Bronchus fibroblast of lung (primary cell): ENCODE measurements around the gene SPRR1B. TPM values are rescaled to one million over a fixed set of nuclear protein-coding genes. Genes with fewer than 3 reads are reported as not detected.

Experiments used
- total RNA-seq: library from RNA; depleted of rRNA; stranded (reverse); fragments of >200 nt; gene quantifications from 2 replicates; pipeline ENCODE4 v1.2.3, GENCODE V29; 2015

Gene SPRR1B, protein sequence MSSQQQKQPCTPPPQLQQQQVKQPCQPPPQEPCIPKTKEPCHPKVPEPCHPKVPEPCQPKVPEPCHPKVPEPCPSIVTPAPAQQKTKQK
- not detected in 2 replicates for total RNA-seq

DNA sequence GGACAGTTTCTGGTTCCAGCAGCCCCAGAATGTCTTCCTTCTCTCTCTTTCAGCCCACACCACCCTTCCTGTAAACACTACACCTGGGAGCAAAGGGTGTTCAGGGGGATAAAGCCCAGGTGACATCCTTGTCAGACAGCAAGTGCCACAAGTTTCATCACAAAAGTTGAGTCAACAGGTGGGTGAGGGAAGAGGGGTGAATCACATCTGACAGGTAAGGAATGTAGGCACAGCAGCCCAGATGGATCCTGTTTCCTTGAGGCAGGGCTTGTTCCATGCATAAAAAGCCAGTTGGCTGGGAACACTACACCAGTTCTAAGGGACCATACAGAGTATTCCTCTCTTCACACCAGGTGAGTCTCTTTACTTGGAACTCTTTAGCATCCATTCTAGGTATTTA is at the start of gene SPRR1B:
Gene SPRR1B, plus strand, starts transcription at position 309 of the 400 bp plus-strand sequence. CDS start 1,143 bp downstream, outside the sequence.

DNA sequence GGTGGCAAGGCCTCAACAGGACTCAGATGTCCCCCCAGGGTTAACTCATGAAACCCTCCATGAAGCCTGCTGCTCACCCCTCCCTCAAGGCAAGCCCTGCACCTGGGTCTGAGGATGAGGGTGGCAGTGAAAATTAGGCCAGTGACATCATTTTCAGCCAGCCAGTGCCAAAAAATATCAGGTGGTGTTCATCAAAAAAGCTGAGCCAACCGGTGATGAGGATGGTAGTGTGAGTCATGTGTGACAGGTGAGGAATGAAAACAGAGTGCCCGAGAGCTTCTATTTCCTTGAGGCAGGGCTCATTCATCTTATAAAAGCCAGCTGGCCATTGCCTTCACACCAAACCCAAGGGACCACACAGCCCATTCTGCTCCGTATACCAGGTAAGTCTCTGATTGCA is 47.3 kb upstream of the SPRR1B start, which contains the start of gene SPRR1A:
Gene SPRR1A, plus strand, starts transcription at position 339 of the 400 bp plus-strand sequence. CDS start 1,150 bp downstream, outside the sequence.

GRCh38 chr1:153001382-153001781 is 29.6 kb upstream of the SPRR1B start, which contains the start of gene SPRR3:
Gene SPRR3 (plus strand): TSS chr1:153001749. CDS start chr1:153003021, 1,272 bp downstream.

GRCh38 chr1:153040950-153041631 is 10.1 kb downstream of the SPRR1B start, which contains the start of gene SPRR2D:
Gene SPRR2D (minus strand): TSS chr1:153041120. CDS start chr1:153040346, 774 bp downstream.

DNA sequence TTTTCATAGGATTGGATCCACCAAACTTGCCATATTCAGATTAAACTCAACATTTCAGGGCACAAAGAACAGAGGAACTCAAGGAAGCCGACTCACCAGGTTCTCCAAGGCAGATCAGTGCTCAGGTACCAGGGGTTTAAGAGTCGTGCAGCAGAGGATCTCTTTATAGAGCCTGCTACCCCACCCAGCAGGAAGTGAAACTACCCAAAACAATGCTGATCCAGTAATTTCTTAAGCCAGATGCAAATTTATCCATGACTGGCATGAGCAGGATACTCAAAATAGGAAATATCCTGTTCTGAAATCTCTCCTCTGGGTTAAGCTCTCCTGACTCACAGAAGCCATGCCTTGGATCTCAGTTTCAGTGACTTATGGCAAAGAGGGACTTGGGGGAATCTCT is 26.4 kb downstream of the SPRR1B start, which contains the start of gene SPRR2A:
Gene SPRR2A, minus strand, starts transcription at position 138 of the 400 bp plus-strand sequence. CDS start 777 bp downstream, outside the sequence.

GRCh38 chr1:153071511-153071910 is 40.5 kb downstream of the SPRR1B start, which contains the start of gene SPRR2B:
Gene SPRR2B (minus strand): TSS chr1:153071611. CDS start chr1:153070839, 772 bp downstream.

Other genes starting within 250 kb of the SPRR1B start
- gene LCE1E, start 244.9 kb upstream of the SPRR1B start, total RNA-seq: not detected in 2 replicates
- gene LCE1D, start 234.5 kb upstream of the SPRR1B start, total RNA-seq: not detected in 2 replicates
- not detected in 2 replicates for gene LCE1C, start 224.6 kb upstream of the SPRR1B start, total RNA-seq
- gene LCE1B, start 219.2 kb upstream of the SPRR1B start, total RNA-seq: not detected in 2 replicates
- not detected in 2 replicates for gene LCE1A, start 203.7 kb upstream of the SPRR1B start, total RNA-seq
- gene LCE6A, start 188.3 kb upstream of the SPRR1B start, total RNA-seq: not detected in 2 replicates
- not detected in 2 replicates for gene LCE7A, start 171.2 kb upstream of the SPRR1B start, total RNA-seq
- gene SMCP, start 152.9 kb upstream of the SPRR1B start, total RNA-seq: not detected in 2 replicates
- gene IVL, start 122.7 kb upstream of the SPRR1B start, total RNA-seq: not detected in 2 replicates
- not detected in 2 replicates for gene SPRR5, start 84.0 kb upstream of the SPRR1B start, total RNA-seq
- not detected in 2 replicates for gene SPRR4, start 60.6 kb upstream of the SPRR1B start, total RNA-seq
- not detected in 2 replicates for gene SPRR1A, start 47.1 kb upstream of the SPRR1B start, total RNA-seq
- gene SPRR3, start 29.5 kb upstream of the SPRR1B start, total RNA-seq: not detected in 2 replicates
- not detected in 2 replicates for gene SPRR2D, start 9.9 kb downstream of the SPRR1B start, total RNA-seq
- gene SPRR2A, start 26.3 kb downstream of the SPRR1B start, total RNA-seq: not detected in 2 replicates
- not detected in 2 replicates for gene SPRR2B, start 40.4 kb downstream of the SPRR1B start, total RNA-seq
- not detected in 2 replicates for gene SPRR2E, start 63.3 kb downstream of the SPRR1B start, total RNA-seq
- not detected in 2 replicates for gene SPRR2F, start 82.3 kb downstream of the SPRR1B start, total RNA-seq
- gene SPRR2G, start 119.7 kb downstream of the SPRR1B start, total RNA-seq: not detected in 2 replicates
- not detected in 2 replicates for gene LELP1, start 172.2 kb downstream of the SPRR1B start, total RNA-seq
- not detected in 2 replicates for gene PRR9, start 186.4 kb downstream of the SPRR1B start, total RNA-seq
- gene LORICRIN, start 228.5 kb downstream of the SPRR1B start, total RNA-seq: not detected in 2 replicates